ENCODE data around the gene SLC66A2. TPM values are rescaled to one million over a fixed set of nuclear protein-coding genes. Genes with fewer than 3 reads are reported as not detected.

SLC66A2 gene
- total RNA-seq, 1 experiment from 2014 or later = 18.3 TPM

- in situ Hi-C loops (cut with HindIII; ENCODE audit: low pct_unique_long_range_greater_than_20kb, low sequenced_read_pairs) = no loop called here
- DNase-seq (ENCODE audit: low read depth, low spot score) = no peak
Measured at GRCh38 chr18:79942786-79943607, 8.5 kb downstream of the SLC66A2 start.

- no peak for DNase-seq (ENCODE audit: low read depth, low spot score)
- in situ Hi-C loops (cut with HindIII; ENCODE audit: low pct_unique_long_range_greater_than_20kb, low sequenced_read_pairs) = no loop called here
Measured at GRCh38 chr18:79942211-79942610, 9.2 kb downstream of the SLC66A2 start.

GRCh38 chr18:79941473-79942119, 9.9 kb downstream of the SLC66A2 start:
- DNase-seq (ENCODE audit: low read depth, low spot score) = no peak
- in situ Hi-C loops (cut with HindIII; ENCODE audit: low pct_unique_long_range_greater_than_20kb, low sequenced_read_pairs) = no loop called here

- no peak for DNase-seq (ENCODE audit: low read depth, low spot score)
Measured at GRCh38 chr18:79940814-79941472, 10.5 kb downstream of the SLC66A2 start.

GRCh38 chr18:79940126-79940813, 11.2 kb downstream of the SLC66A2 start:
- DNase-seq (ENCODE audit: low read depth, low spot score) = no peak
- in situ Hi-C loops (cut with HindIII; ENCODE audit: low pct_unique_long_range_greater_than_20kb, low sequenced_read_pairs) = no loop called here

More at GRCh38 chr18:79940814-79941472, 10.5 kb downstream of the SLC66A2 start:
- in situ Hi-C loops (cut with HindIII; ENCODE audit: low pct_unique_long_range_greater_than_20kb, low sequenced_read_pairs) = no loop called here

- in situ Hi-C loops (cut with HindIII; ENCODE audit: low pct_unique_long_range_greater_than_20kb, low sequenced_read_pairs) = no loop called here
Measured at GRCh38 chr18:79939096-79939495, 12.4 kb downstream of the SLC66A2 start.

GRCh38 chr18:79938196-79938595, 13.3 kb downstream of the SLC66A2 start:
- in situ Hi-C loops (cut with HindIII; ENCODE audit: low pct_unique_long_range_greater_than_20kb, low sequenced_read_pairs) = no loop called here
- DNase-seq (ENCODE audit: low read depth, low spot score) = no peak

More at GRCh38 chr18:79939096-79939495, 12.4 kb downstream of the SLC66A2 start:
- no peak for DNase-seq (ENCODE audit: low read depth, low spot score)

GRCh38 chr18:79937103-79937860, 14.2 kb downstream of the SLC66A2 start:
- in situ Hi-C loops (cut with HindIII; ENCODE audit: low pct_unique_long_range_greater_than_20kb, low sequenced_read_pairs) = no loop called here

GRCh38 chr18:79936641-79937040, 14.8 kb downstream of the SLC66A2 start:
- no peak for DNase-seq (ENCODE audit: low read depth, low spot score)
- in situ Hi-C loops (cut with HindIII; ENCODE audit: low pct_unique_long_range_greater_than_20kb, low sequenced_read_pairs) = no loop called here

More at GRCh38 chr18:79937103-79937860, 14.2 kb downstream of the SLC66A2 start:
- DNase-seq (ENCODE audit: low read depth, low spot score) = no peak

GRCh38 chr18:79935925-79936324, 15.5 kb downstream of the SLC66A2 start:
- in situ Hi-C loops (cut with HindIII; ENCODE audit: low pct_unique_long_range_greater_than_20kb, low sequenced_read_pairs) = no loop called here
- no peak for DNase-seq (ENCODE audit: low read depth, low spot score)

- in situ Hi-C loops (cut with HindIII; ENCODE audit: low pct_unique_long_range_greater_than_20kb, low sequenced_read_pairs) = no loop called here
- no peak for DNase-seq (ENCODE audit: low read depth, low spot score)
Measured at GRCh38 chr18:79935499-79935898, 16.0 kb downstream of the SLC66A2 start.

GRCh38 chr18:79935098-79935480, 16.4 kb downstream of the SLC66A2 start:
- in situ Hi-C loops (cut with HindIII; ENCODE audit: low pct_unique_long_range_greater_than_20kb, low sequenced_read_pairs) = no loop called here
- DNase-seq (ENCODE audit: low read depth, low spot score) = no peak

- DNase-seq (ENCODE audit: low read depth, low spot score) = no peak
- in situ Hi-C loops (cut with HindIII; ENCODE audit: low pct_unique_long_range_greater_than_20kb, low sequenced_read_pairs) = no loop called here
Measured at GRCh38 chr18:79934311-79935097, 16.9 kb downstream of the SLC66A2 start.

GRCh38 chr18:79933765-79934164, 17.7 kb downstream of the SLC66A2 start:
- in situ Hi-C loops (cut with HindIII; ENCODE audit: low pct_unique_long_range_greater_than_20kb, low sequenced_read_pairs) = no loop called here
- no peak for DNase-seq (ENCODE audit: low read depth, low spot score)

- DNase-seq (ENCODE audit: low read depth, low spot score) = no peak
- in situ Hi-C loops (cut with HindIII; ENCODE audit: low pct_unique_long_range_greater_than_20kb, low sequenced_read_pairs) = no loop called here
Measured at GRCh38 chr18:79932907-79933306, 18.5 kb downstream of the SLC66A2 start.

GRCh38 chr18:79931475-79931874, 20.0 kb downstream of the SLC66A2 start:
- in situ Hi-C loops (cut with HindIII; ENCODE audit: low pct_unique_long_range_greater_than_20kb, low sequenced_read_pairs) = no loop called here
- DNase-seq (ENCODE audit: low read depth, low spot score) = no peak

All from SK-MEL-5 (cell line).